ENCODE data around the gene GPR63. TPM values are rescaled to one million over a fixed set of nuclear protein-coding genes. Genes with fewer than 3 reads are reported as not detected.

GPR63 gene
- total RNA-seq, 2 experiments from 2014 or later = 0.69 to 0.92 TPM

GRCh38 chr6:96795481-96795880, 41.8 kb downstream of the GPR63 start:
- no peak for TF ChIP-seq CTCF (IDR thresholded peaks at IDR 0.05)
- no peaks in the 10 kb centered on the region for H3K4me1 Mint-ChIP-seq (ENCODE audit: low read depth)
- POLR2A ChIA-PET = no interaction called here
- no peak for ATAC-seq
- H3K27ac Mint-ChIP-seq = no peak overlapping the region
- intact Hi-C loops (cut with micrococcal nuclease) = no loop called here
- H3K27me3 Mint-ChIP-seq = no peaks in the 10 kb centered on the region
- H3K9me3 Mint-ChIP-seq = no peaks in the 10 kb centered on the region
- no peak for DNase-seq
- CTCF ChIA-PET = interaction anchor here (1.9 kb wide), 1 partner anchor 264 kb away, joined by 6 read pairs; no protein-coding TSS in a partner anchor
- no peaks in the 10 kb centered on the region for H3K36me3 Mint-ChIP-seq (ENCODE audit: low read depth)
- H3K4me3 Mint-ChIP-seq = no peak overlapping the region

GRCh38 chr6:96794980-96795379, 42.3 kb downstream of the GPR63 start:
- no peaks in the 10 kb centered on the region for H3K36me3 Mint-ChIP-seq (ENCODE audit: low read depth)
- H3K27ac Mint-ChIP-seq = no peak overlapping the region
- no peak for TF ChIP-seq CTCF (IDR thresholded peaks at IDR 0.05)
- H3K4me1 Mint-ChIP-seq (ENCODE audit: low read depth) = no peaks in the 10 kb centered on the region
- DNase-seq (no peak), ATAC-seq (no peak)
- ChIA-PET POLR2A (no interaction called here), CTCF (interaction anchor here (1.9 kb wide), 1 partner anchor 265 kb away, joined by 6 read pairs; no protein-coding TSS in a partner anchor)
- intact Hi-C loops (cut with micrococcal nuclease) = no loop called here
- no peaks in the 10 kb centered on the region for H3K27me3 Mint-ChIP-seq
- no peak overlapping the region for H3K4me3 Mint-ChIP-seq
- no peaks in the 10 kb centered on the region for H3K9me3 Mint-ChIP-seq

- no peaks in the 10 kb centered on the region for H3K36me3 Mint-ChIP-seq (ENCODE audit: low read depth)
Measured at GRCh38 chr6:96792561-96793190, 44.6 kb downstream of the GPR63 start.

GRCh38 chr6:96789871-96790270, 47.4 kb downstream of the GPR63 start:
- no peaks in the 10 kb centered on the region for H3K9me3 Mint-ChIP-seq
- H3K4me3 Mint-ChIP-seq = no peak overlapping the region
- no peak overlapping the region for H3K27ac Mint-ChIP-seq
- peaks cover 4% of the 10 kb centered on the region for H3K27me3 Mint-ChIP-seq
- no peaks in the 10 kb centered on the region for H3K36me3 Mint-ChIP-seq (ENCODE audit: low read depth)
- no peaks in the 10 kb centered on the region for H3K4me1 Mint-ChIP-seq (ENCODE audit: low read depth)
- ATAC-seq (no peak), DNase-seq (no peak)
- no peak for TF ChIP-seq CTCF (IDR thresholded peaks at IDR 0.05)
- CTCF ChIA-PET = no interaction called here
- POLR2A ChIA-PET = no interaction called here
- intact Hi-C loops (cut with micrococcal nuclease) = no loop called here

More at GRCh38 chr6:96792561-96793190, 44.6 kb downstream of the GPR63 start:
- intact Hi-C loops (cut with micrococcal nuclease) = no loop called here
- Mint-ChIP-seq H3K4me3 (no peak overlapping the region), H3K4me1 (ENCODE audit: low read depth) (no peaks in the 10 kb centered on the region), H3K9me3 (no peaks in the 10 kb centered on the region), H3K27me3 (peaks cover 3% of the 10 kb centered on the region), H3K27ac (no peak overlapping the region)
- CTCF ChIA-PET = no interaction called here
- no peak for DNase-seq
- ATAC-seq = no peak
- TF ChIP-seq CTCF (IDR thresholded peaks at IDR 0.05) = no peak
- POLR2A ChIA-PET = no interaction called here

- Mint-ChIP-seq H3K9me3 (no peaks in the 10 kb centered on the region), H3K4me3 (no peak overlapping the region), H3K27ac (no peak overlapping the region), H3K4me1 (ENCODE audit: low read depth) (no peaks in the 10 kb centered on the region), H3K36me3 (ENCODE audit: low read depth) (no peaks in the 10 kb centered on the region), H3K27me3 (peaks cover 4% of the 10 kb centered on the region)
- ATAC-seq = no peak
- POLR2A ChIA-PET = no interaction called here
- no peak for DNase-seq
- no peak for TF ChIP-seq CTCF (IDR thresholded peaks at IDR 0.05)
- CTCF ChIA-PET = no interaction called here
- intact Hi-C loops (cut with micrococcal nuclease) = no loop called here
Measured at GRCh38 chr6:96787846-96788580, 49.3 kb downstream of the GPR63 start.

All from activated CD8-positive, alpha-beta T cell treated with anti-CD3 and anti-CD28 coated beads for 36 hours (primary cell).